ENCODE data around the gene PTPRD.

- TF ChIP-seq, protein P1, sequence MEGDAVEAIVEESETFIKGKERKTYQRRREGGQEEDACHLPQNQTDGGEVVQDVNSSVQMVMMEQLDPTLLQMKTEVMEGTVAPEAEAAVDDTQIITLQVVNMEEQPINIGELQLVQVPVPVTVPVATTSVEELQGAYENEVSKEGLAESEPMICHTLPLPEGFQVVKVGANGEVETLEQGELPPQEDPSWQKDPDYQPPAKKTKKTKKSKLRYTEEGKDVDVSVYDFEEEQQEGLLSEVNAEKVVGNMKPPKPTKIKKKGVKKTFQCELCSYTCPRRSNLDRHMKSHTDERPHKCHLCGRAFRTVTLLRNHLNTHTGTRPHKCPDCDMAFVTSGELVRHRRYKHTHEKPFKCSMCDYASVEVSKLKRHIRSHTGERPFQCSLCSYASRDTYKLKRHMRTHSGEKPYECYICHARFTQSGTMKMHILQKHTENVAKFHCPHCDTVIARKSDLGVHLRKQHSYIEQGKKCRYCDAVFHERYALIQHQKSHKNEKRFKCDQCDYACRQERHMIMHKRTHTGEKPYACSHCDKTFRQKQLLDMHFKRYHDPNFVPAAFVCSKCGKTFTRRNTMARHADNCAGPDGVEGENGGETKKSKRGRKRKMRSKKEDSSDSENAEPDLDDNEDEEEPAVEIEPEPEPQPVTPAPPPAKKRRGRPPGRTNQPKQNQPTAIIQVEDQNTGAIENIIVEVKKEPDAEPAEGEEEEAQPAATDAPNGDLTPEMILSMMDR (IDR thresholded peaks at IDR 0.05; ENCODE audit: low read depth, low read length, poor library complexity, severe bottlenecking), result no peak
- no peak for TF ChIP-seq EZH2phosphoT487 (IDR thresholded peaks at IDR 0.05; ENCODE audit: borderline replicate concordance, low read length)
Measured at GRCh38 chr9:8832386-8832785, 1780.4 kb downstream of the PTPRD start.

Data from DOHH2 (cell line).